Measurements from ENCODE around the gene SLC49A4. TPM values are rescaled to one million over a fixed set of nuclear protein-coding genes. Genes with fewer than 3 reads are reported as not detected.

Gene SLC49A4
- total and polyA plus RNA-seq, 2 of the 13 experiments (the other 11 are each of a cell fraction or from before 2014, with no cell fraction given): 6.5 to 16.3 TPM

DNA sequence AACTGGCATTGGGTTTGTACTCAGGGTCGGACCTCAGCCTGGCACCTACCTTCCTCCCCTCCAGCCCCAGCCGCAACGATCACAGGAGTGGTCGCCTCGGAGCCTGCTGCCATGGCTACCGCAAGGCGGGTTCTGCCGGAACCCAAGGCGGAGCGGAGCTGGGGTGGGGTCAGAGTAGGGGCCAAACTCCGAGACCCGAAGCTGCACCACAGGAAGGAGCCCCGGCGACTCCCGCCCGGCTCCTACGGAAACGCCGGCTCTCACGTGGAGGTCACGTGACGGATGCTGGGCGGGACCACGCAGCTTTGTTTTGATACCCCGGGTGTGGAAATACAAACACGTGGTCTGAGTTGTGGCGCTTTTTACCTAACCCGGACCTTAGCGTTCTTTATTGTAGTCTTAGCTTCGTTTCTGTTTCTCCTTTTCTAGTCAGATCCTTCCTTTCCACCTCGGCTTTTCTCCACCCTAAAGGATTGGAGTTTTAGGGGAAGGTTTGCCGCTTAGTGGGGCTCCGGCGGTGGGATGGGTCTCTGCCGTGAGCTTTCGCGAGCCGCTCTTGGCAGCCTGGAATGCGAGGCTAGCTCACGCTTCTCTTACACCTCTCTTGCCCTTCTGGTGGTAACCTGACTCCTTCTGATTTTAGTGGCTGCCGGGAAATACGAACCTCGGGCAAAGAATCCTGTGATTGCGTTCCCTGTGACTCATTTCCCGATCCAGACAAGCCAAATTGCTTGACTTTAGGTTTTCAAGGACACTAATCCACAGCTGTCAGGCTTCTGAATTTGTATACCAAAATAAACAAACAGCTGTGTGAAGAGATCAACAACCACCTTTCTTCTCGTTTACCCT, 1.1 kb upstream of the SLC49A4 start, which contains the start of gene HSPBAP1 (continued):
- TF ChIP-seq, protein P1, sequence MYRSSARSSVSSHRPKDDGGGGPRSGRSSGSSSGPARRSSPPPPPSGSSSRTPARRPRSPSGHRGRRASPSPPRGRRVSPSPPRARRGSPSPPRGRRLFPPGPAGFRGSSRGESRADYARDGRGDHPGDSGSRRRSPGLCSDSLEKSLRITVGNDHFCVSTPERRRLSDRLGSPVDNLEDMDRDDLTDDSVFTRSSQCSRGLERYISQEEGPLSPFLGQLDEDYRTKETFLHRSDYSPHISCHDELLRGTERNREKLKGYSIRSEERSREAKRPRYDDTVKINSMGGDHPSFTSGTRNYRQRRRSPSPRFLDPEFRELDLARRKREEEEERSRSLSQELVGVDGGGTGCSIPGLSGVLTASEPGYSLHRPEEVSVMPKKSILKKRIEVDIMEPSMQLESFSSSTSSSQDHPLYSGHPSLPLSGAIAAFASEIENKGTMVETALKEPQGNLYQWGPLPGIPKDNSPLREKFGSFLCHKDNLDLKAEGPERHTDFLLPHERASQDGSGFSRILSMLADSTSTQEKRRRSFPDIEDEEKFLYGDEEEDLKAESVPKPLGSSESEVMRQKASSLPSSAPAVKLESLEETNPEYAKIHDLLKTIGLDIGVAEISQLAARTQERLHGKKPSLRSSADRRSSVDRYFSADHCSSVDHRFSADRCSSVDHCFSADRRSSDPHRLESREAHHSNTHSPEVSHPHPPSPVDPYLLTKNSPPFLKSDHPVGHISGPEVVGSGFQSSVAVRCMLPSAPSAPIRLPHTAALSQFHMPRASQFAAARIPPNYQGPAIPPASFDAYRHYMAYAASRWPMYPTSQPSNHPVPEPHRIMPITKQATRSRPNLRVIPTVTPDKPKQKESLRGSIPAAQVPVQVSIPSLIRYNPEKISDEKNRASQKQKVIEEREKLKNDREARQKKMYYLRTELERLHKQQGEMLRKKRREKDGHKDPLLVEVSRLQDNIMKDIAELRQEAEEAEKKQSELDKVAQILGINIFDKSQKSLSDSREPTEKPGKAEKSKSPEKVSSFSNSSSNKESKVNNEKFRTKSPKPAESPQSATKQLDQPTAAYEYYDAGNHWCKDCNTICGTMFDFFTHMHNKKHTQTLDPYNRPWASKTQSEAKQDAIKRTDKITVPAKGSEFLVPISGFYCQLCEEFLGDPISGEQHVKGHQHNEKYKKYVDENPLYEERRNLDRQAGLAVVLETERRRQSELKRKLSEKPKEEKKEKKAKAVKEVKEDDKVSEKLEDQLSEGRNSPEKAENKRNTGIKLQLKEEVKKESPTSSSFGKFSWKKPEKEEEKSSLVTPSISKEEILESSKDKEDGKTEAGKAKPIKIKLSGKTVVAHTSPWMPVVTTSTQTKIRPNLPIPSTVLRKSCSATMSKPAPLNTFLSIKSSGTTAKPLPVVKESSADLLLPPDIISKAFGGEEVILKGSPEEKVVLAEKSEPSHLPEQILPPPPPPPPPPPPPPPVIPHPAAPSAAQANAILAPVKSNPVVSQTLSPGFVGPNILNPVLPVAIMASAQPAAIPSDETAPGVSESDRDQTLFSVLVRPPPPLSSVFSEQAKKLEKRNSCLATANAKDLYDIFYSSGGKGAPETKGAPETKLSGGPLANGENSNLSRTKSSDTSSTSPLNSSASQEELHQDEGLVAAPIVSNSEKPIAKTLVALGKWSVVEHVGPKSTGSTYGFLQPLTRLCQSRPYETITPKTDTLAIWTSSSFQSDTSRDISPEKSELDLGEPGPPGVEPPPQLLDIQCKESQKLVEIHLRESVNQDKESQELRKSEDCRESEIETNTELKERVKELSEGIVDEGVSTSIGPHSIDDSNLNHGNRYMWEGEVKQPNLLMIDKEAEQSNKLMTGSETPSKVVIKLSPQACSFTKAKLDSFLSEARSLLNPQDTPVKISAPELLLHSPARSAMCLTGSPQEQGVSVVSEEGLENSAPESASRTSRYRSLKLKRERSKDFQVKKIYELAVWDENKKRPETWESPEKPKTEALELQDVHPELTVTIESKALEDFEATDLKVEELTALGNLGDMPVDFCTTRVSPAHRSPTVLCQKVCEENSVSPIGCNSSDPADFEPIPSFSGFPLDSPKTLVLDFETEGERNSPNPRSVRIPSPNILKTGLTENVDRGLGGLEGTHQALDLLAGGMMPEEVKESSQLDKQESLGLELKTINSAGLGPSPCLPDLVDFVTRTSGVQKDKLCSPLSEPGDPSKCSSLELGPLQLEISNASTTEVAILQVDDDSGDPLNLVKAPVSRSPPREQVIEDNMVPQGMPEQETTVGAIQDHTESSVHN (CRISPR knock-in tag; IDR thresholded peaks at IDR 0.05): no peak
- TF ChIP-seq, protein P2, sequence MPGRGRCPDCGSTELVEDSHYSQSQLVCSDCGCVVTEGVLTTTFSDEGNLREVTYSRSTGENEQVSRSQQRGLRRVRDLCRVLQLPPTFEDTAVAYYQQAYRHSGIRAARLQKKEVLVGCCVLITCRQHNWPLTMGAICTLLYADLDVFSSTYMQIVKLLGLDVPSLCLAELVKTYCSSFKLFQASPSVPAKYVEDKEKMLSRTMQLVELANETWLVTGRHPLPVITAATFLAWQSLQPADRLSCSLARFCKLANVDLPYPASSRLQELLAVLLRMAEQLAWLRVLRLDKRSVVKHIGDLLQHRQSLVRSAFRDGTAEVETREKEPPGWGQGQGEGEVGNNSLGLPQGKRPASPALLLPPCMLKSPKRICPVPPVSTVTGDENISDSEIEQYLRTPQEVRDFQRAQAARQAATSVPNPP (CRISPR knock-in tag; IDR thresholded peaks at IDR 0.05): peak; percentile 33; the same call in 1 of the 2 replicates
- TF ChIP-seq ZFP90 (CRISPR knock-in tag; IDR thresholded peaks at IDR 0.05; ENCODE audit: borderline replicate concordance) (0 out of 2 replicates have a peak, but pooled peaks have one; percentile 18), ZNF260 (CRISPR knock-in tag; IDR thresholded peaks at IDR 0.05; ENCODE audit: borderline replicate concordance, low read depth) (no peak), ARNTL (CRISPR knock-in tag; IDR thresholded peaks at IDR 0.05) (peak; percentile 98), FOXK1 (CRISPR knock-in tag; IDR thresholded peaks at IDR 0.05; ENCODE audit: borderline replicate concordance, low read depth) (peak; percentile 89; the same call in 1 of the 2 replicates), KDM5B (CRISPR knock-in tag; IDR thresholded peaks at IDR 0.05; ENCODE audit: borderline replicate concordance) (peak; percentile 93), ZNF263 (CRISPR knock-in tag; IDR thresholded peaks at IDR 0.05) (peak; percentile 49; the same call in 1 of the 2 replicates), ERF (CRISPR knock-in tag; IDR thresholded peaks at IDR 0.05) (peak; percentile 78), HHEX (CRISPR knock-in tag; IDR thresholded peaks at IDR 0.05) (no peak), EED (CRISPR knock-in tag; IDR thresholded peaks at IDR 0.05) (peak; percentile 79), NKX3-1 (CRISPR knock-in tag; IDR thresholded peaks at IDR 0.05) (peak; percentile 56; the same call in 1 of the 2 replicates), YY1 (IDR thresholded peaks at IDR 0.05; ENCODE audit: insufficient read depth, insufficient replicate concordance, low read depth, low read length) (peak; percentile 52)
- TF ChIP-seq, protein P3, sequence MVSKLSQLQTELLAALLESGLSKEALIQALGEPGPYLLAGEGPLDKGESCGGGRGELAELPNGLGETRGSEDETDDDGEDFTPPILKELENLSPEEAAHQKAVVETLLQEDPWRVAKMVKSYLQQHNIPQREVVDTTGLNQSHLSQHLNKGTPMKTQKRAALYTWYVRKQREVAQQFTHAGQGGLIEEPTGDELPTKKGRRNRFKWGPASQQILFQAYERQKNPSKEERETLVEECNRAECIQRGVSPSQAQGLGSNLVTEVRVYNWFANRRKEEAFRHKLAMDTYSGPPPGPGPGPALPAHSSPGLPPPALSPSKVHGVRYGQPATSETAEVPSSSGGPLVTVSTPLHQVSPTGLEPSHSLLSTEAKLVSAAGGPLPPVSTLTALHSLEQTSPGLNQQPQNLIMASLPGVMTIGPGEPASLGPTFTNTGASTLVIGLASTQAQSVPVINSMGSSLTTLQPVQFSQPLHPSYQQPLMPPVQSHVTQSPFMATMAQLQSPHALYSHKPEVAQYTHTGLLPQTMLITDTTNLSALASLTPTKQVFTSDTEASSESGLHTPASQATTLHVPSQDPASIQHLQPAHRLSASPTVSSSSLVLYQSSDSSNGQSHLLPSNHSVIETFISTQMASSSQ (IDR thresholded peaks at IDR 0.05; ENCODE audit: low read depth): no peak
- TF ChIP-seq, protein P3 (CRISPR knock-in tag; IDR thresholded peaks at IDR 0.05; ENCODE audit: borderline replicate concordance): no peak; the same call in 1 of the 2 replicates

Data from HepG2 (cell line).